ENCODE results near the gene STMN3.

STMN3 gene

GRCh38 chr20:63691711-63692435 is 38.6 kb upstream of the STMN3 start:
- DNase-seq = no peak

GRCh38 chr20:63690898-63691710 is 37.9 kb upstream of the STMN3 start:
- no peak for DNase-seq

- DNase-seq = no peak
These were observed 37.0 kb upstream of the STMN3 start for GRCh38 chr20:63690003-63690897.

GRCh38 chr20:63689046-63690002 is 36.1 kb upstream of the STMN3 start:
- no peak for DNase-seq

- DNase-seq = no peak
These were observed 35.2 kb upstream of the STMN3 start for GRCh38 chr20:63688228-63689045.

- no peak for DNase-seq
These were observed 34.4 kb upstream of the STMN3 start for GRCh38 chr20:63687419-63688178.

- no peak for DNase-seq
These were observed 33.5 kb upstream of the STMN3 start for GRCh38 chr20:63686492-63687321.

GRCh38 chr20:63686094-63686491 is 32.9 kb upstream of the STMN3 start:
- no peak for DNase-seq

GRCh38 chr20:63685269-63686026 is 32.2 kb upstream of the STMN3 start:
- DNase-seq = no peak

- no peak for DNase-seq
These were observed 29.3 kb upstream of the STMN3 start for GRCh38 chr20:63682384-63683139.

GRCh38 chr20:63681609-63682142 is 28.5 kb upstream of the STMN3 start:
- DNase-seq = no peak

- no peak for DNase-seq
These were observed 27.8 kb upstream of the STMN3 start for GRCh38 chr20:63680857-63681608.

GRCh38 chr20:63680427-63680826 is 27.2 kb upstream of the STMN3 start:
- no peak for DNase-seq

GRCh38 chr20:63679799-63680305 is 26.6 kb upstream of the STMN3 start:
- no peak for DNase-seq

- no peak for DNase-seq
These were observed 25.6 kb upstream of the STMN3 start for GRCh38 chr20:63678667-63679465.

GRCh38 chr20:63678071-63678470 is 24.8 kb upstream of the STMN3 start:
- no peak for DNase-seq
